HG02588 (cell line): ENCODE measurements around the gene SCGN.

Experiments used
- ATAC-seq: cut with Tn5 transposase; IDR thresholded peaks from one replicate; pipeline ENCODE4 v1.9.1; 2021; ENCODE audit warnings: mild to moderate bottlenecking, moderate library complexity; ENCODE audit not compliant: unreplicated experiment

SCGN gene

GRCh38 chr6:25684565-25684964 lies 32.5 kb downstream of the SCGN start:
- ATAC-seq, result no peak

GRCh38 chr6:25685251-25685650 lies 33.2 kb downstream of the SCGN start:
- ATAC-seq, result no peak

GRCh38 chr6:25685896-25686295 lies 33.9 kb downstream of the SCGN start:
- no peak for ATAC-seq

- ATAC-seq, result no peak
These were observed 34.8 kb downstream of the SCGN start for GRCh38 chr6:25686856-25687255.

- ATAC-seq, result no peak
These were observed 38.0 kb downstream of the SCGN start for GRCh38 chr6:25689966-25690365.

GRCh38 chr6:25691894-25692293 lies 39.9 kb downstream of the SCGN start:
- no peak for ATAC-seq

- ATAC-seq, result no peak
These were observed 40.5 kb downstream of the SCGN start for GRCh38 chr6:25692472-25692871.

GRCh38 chr6:25694366-25694765 lies 42.4 kb downstream of the SCGN start:
- ATAC-seq, result no peak

GRCh38 chr6:25695671-25696070 lies 43.7 kb downstream of the SCGN start:
- ATAC-seq, result no peak

- ATAC-seq, result no peak
These were observed 45.7 kb downstream of the SCGN start for GRCh38 chr6:25697537-25698340.

GRCh38 chr6:25698631-25699030 lies 46.6 kb downstream of the SCGN start:
- no peak for ATAC-seq

- ATAC-seq, result no peak
These were observed 47.6 kb downstream of the SCGN start for GRCh38 chr6:25699649-25700048.

GRCh38 chr6:25700761-25701160 lies 48.7 kb downstream of the SCGN start:
- ATAC-seq, result no peak

- ATAC-seq, result no peak
These were observed 49.8 kb downstream of the SCGN start for GRCh38 chr6:25701807-25702206.

GRCh38 chr6:25703005-25703404 lies 51.0 kb downstream of the SCGN start:
- no peak for ATAC-seq

- no peak for ATAC-seq
These were observed 52.0 kb downstream of the SCGN start for GRCh38 chr6:25704001-25704400.

GRCh38 chr6:25706314-25707014 lies 54.4 kb downstream of the SCGN start:
- no peak for ATAC-seq

GRCh38 chr6:25709761-25710160 lies 57.7 kb downstream of the SCGN start:
- ATAC-seq, result no peak

GRCh38 chr6:25710287-25710686 lies 58.3 kb downstream of the SCGN start:
- no peak for ATAC-seq

- no peak for ATAC-seq
These were observed 61.8 kb downstream of the SCGN start for GRCh38 chr6:25713824-25714223.

- no peak for ATAC-seq
These were observed 62.8 kb downstream of the SCGN start for GRCh38 chr6:25714765-25715164.

GRCh38 chr6:25715794-25716193 lies 63.8 kb downstream of the SCGN start:
- no peak for ATAC-seq
